Activated gamma-delta T cell treated with anti-CD3 and anti-CD28 coated beads, Interleukin-2, amount 50 U/mL, for 16 hours (primary cell): ENCODE results near the gene SARS1.

ENCODE experiments used
- DNase-seq: peaks from one replicate; pipeline ENCODE4 v3.0.0-alpha.2; 2020; ENCODE audit warnings: low read depth

SARS1 gene

GRCh38 chr1:109262231-109263055, 48.7 kb downstream of the SARS1 start:
- DNase-seq = no peak

GRCh38 chr1:109263234-109263596, 49.5 kb downstream of the SARS1 start:
- DNase-seq = no peak

DNA sequence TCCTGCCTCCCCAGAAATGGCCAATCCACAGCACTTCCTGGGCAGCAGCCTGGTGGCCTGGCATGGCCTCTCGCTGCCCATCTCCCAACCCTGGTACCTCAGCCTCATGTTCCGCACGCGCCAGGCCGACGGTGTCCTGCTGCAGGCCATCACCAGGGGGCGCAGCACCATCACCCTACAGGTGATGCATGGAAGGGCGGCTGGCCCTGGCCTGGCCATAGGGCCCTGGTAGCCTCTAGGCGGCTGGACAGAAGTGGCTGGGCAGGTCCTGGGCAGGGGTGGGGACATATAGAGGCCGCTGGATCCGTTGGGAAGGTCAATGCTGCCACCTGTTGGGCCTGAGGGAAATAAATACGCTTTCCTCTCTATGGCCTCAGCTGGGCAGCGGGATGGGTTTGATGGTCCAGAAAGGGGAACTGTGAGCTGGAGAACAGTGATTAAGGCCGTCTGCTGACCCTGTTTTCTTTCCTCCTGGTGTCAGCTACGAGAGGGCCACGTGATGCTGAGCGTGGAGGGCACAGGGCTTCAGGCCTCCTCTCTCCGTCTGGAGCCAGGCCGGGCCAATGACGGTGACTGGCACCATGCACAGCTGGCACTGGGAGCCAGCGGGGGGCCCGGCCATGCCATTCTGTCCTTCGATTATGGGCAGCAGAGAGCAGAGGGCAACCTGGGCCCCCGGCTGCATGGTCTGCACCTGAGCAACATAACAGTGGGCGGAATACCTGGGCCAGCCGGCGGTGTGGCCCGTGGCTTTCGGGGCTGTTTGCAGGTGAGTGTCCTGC, 50.1 kb downstream of the SARS1 start:
- peak; percentile 54 for DNase-seq

- no peak for DNase-seq
Observed at GRCh38 chr1:109264379-109264755, 50.6 kb downstream of the SARS1 start.

GRCh38 chr1:109265016-109265415, 51.3 kb downstream of the SARS1 start:
- no peak for DNase-seq

- no peak for DNase-seq
Observed at GRCh38 chr1:109265741-109266330, 52.1 kb downstream of the SARS1 start.

DNA sequence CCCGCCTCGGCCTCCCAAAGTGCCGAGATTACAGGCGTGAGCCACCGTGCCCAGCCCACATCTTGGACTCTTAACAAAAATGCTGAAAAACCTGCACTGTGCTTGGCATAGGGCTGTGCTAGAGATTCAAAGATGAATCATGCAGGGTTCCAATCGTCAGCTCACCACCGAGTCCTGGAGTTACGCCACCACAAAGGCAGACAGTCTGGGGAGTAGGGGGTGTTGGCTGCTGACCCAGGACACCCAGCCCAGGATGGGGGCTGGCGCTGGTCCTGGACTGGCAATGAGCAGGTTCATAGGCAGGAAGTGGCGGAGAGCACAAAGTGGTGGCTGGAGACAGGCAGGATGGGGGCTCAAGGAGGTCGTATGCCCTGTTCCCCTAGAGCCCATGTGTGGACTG, 53.2 kb downstream of the SARS1 start:
- no peak for DNase-seq

- DNase-seq = no peak
Observed at GRCh38 chr1:109267743-109268300, 54.1 kb downstream of the SARS1 start.

- DNase-seq = no peak
Observed at GRCh38 chr1:109268431-109269211, 54.9 kb downstream of the SARS1 start.

DNA sequence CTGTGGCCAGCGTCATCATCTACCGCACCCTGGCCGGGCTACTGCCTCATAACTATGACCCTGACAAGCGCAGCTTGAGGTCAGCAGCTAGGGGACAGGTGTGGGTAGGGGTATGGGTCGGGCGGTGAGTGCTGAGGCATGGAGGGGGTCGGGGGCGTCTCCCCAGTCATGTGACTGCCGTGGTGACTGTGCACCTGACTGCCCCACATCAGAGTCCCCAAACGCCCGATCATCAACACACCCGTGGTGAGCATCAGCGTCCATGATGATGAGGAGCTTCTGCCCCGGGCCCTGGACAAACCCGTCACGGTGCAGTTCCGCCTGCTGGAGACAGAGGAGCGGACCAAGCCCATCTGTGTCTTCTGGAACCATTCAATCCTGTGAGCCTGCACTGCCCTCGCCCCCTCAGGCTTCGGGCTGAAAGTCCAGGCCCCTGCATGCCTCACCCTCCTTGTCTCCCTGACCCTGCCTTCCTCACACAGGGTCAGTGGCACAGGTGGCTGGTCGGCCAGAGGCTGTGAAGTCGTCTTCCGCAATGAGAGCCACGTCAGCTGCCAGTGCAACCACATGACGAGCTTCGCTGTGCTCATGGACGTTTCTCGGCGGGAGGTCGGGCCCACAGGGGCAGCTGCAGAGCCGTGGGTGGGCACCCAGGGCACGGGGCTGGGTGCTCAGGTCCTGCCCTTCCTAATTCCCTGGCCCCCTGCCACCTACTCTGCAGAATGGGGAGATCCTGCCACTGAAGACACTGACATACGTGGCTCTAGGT, 55.7 kb downstream of the SARS1 start:
- DNase-seq = no peak

GRCh38 chr1:109269981-109270622, 56.4 kb downstream of the SARS1 start:
- DNase-seq = no peak

GRCh38 chr1:109270623-109271317, 57.1 kb downstream of the SARS1 start:
- no peak for DNase-seq

GRCh38 chr1:109271458-109271857, 57.7 kb downstream of the SARS1 start:
- DNase-seq = no peak

DNA sequence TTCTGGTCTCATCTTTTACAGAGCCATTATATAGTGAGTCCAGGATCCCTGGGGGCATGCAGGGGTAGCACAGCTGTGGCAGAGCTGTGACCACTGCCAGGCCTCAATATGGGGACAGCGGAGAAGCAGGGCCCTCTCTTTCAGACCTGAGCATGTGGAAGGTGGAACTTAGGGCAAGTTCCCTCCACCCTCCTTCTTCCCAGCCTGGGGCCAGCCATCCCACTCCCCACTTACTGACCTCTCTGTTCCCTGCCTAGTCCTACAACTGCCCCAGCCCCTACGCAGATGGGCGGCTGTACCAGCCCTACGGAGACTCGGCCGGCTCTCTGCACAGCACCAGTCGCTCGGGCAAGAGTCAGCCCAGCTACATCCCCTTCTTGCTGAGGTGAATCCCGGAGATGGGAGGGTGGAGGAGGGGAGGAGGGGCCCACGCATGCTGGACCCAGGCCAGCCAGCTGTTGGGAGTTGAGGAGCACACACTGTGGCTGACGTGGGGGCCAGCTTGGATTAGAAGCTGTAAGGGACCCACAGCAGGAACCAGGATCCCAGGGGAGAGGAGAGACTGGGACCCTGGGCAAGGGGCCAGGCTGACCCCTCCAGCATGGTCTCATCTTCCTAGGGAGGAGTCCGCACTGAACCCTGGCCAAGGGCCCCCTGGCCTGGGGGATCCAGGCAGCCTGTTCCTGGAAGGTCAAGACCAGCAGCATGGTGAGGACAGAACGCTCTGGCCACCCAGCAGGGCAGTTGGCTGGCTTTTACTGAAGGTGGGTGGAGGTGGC, 58.5 kb downstream of the SARS1 start:
- no peak for DNase-seq

DNA sequence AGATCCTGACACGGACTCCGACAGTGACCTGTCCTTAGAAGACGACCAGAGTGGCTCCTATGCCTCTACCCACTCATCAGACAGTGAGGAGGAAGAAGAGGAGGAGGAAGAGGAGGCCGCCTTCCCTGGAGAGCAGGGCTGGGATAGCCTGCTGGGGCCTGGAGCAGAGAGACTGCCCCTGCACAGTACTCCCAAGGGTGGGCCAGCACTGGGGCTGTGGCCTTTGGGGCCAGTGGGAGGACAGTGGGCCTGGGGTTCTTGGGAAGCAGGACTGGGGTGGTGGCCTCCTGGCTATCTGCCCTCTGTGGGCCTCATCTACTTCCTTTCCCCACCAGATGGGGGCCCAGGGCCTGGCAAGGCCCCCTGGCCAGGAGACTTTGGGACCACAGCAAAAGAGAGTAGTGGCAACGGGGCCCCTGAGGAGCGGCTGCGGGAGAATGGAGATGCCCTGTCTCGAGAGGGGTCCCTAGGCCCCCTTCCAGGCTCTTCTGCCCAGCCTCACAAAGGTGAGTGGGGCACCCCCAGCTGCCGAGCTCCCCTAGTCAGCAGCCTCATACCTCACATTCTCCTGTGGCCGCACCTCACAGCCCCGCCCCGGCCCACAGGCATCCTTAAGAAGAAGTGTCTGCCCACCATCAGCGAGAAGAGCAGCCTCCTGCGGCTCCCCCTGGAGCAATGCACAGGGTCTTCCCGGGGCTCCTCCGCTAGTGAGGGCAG, 59.3 kb downstream of the SARS1 start:
- no peak for DNase-seq

- DNase-seq = no peak
Observed at GRCh38 chr1:109273570-109274288, 60.0 kb downstream of the SARS1 start.

GRCh38 chr1:109274533-109275476, 61.1 kb downstream of the SARS1 start:
- DNase-seq = no peak
